ENCODE data around the gene CTU2.

DNA sequence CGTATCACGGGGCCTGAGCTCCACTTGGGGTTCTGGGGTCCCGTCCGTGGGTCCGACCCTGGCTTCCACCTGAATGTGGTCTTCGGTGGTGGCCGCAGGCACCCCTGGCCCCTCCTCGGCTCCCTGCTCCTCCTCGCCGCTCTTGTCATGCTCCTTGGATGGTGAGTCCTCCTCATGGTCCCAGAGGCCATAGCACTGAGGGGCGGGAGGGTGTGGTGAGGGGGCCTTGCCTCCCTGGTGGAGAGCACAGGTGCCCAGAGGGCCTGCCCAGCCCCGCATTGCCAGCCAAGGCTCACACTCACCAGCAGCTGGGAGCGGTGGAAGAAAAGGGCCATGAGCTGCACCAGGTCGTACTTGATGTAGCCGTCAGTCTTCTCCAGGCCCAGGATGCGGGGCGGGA, 14.9 kb downstream of the CTU2 start:
- no peak for TF ChIP-seq POLR2A (IDR thresholded peaks at IDR 0.05)
- TF ChIP-seq, protein P1, sequence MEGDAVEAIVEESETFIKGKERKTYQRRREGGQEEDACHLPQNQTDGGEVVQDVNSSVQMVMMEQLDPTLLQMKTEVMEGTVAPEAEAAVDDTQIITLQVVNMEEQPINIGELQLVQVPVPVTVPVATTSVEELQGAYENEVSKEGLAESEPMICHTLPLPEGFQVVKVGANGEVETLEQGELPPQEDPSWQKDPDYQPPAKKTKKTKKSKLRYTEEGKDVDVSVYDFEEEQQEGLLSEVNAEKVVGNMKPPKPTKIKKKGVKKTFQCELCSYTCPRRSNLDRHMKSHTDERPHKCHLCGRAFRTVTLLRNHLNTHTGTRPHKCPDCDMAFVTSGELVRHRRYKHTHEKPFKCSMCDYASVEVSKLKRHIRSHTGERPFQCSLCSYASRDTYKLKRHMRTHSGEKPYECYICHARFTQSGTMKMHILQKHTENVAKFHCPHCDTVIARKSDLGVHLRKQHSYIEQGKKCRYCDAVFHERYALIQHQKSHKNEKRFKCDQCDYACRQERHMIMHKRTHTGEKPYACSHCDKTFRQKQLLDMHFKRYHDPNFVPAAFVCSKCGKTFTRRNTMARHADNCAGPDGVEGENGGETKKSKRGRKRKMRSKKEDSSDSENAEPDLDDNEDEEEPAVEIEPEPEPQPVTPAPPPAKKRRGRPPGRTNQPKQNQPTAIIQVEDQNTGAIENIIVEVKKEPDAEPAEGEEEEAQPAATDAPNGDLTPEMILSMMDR (IDR thresholded peaks at IDR 0.05): no peak
- no peak for TF ChIP-seq EP300 (IDR thresholded peaks at IDR 0.05)
